T-helper 1 cell (primary cell): ENCODE measurements around the gene CETN2.
"Not testable (repeated sequence)": the region's sequence is repeated elsewhere in the genome, so short reads cannot be mapped to it uniquely, and the experiment has no call there.

ENCODE experiments used
- DNase-seq, 5 donors: peaks; one replicate each; pipeline ENCODE4 v3.0.0-alpha.2; 2012 to 2020

The CETN2 gene

DNA sequence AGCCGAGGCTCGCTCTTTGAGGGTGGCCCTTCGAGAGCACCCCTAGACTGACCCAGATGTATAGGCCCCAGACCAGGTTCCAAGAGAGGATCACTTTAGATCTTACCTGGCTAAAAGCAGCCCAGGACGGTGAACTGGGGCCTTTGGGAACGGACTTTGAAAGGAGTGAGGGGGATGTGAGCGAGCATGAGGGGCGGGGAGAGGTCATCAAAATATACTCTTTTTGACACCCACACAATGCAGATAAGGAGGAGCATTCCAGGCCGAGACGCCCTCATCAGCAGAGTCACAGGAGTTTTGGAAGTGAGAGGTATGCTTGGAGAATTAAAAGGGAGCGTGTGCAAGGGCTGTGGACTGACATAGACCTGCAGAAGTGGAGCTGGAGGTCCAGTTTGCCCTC is 834 bp upstream of the CETN2 start:
- DNase-seq = no peak

GRCh38 chrX:152824841-152825374 is 5.6 kb downstream of the CETN2 start:
- DNase-seq = no peak

DNA sequence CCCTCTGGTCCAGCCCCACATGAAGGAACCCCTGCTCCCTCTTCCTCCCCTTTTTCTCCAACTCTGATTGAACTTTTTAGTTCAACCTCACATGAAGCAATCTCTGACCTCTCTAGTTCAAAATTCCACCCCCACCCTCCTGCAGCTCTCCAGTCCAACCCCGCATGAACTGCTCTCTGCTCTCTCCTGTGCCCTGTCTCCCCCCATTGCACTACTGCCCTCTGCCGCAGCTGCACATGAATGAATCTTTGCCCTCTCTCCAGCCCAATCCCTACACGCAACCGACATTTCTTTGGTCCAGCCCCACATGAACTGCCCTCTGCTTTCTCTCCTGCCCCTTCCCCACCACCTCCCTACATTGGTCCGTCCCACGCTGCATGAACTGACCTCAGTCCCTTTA is 6.9 kb downstream of the CETN2 start:
- DNase-seq = no peak

DNA sequence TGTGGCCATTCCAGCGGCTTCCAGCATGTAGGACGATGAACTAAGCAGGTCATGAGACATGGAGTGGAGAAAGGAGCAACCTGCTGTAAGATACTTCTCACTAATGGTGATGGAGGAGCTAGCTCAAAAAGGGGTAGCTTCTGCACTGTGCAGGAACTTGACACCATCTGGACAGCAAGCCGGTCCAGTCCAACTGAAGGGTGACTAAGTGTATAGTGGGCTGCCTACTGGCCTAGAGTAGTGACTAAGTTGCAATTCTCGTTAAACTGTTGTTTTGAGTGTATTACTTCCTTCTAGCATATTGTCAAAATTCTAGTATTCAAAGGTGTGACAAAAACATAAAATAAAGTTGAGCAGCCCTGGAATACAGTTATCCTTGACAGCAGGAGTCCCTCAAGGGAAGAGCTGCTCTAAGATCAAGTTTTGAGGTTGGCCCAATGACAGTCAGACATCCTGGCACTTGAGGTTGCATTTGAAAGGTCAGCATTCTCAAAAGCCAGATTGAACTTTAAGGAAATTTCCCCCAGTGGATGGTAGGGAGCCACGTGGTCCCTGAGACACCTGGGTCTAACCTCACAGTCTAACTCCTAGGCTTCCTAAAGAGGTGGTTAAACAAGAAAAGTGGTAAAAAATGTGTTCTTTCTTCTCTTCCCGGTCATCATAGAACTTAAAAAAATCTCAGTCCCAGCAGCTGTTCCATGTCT is 8.0 kb downstream of the CETN2 start:
- DNase-seq = no peak

- DNase-seq = no peak
These were observed 9.3 kb downstream of the CETN2 start for GRCh38 chrX:152821145-152821765.

GRCh38 chrX:152819732-152820131 is 10.8 kb downstream of the CETN2 start:
- DNase-seq = no peak

- DNase-seq = no peak
These were observed 11.3 kb downstream of the CETN2 start for GRCh38 chrX:152819266-152819665.

GRCh38 chrX:152818356-152818755 is 12.2 kb downstream of the CETN2 start:
- DNase-seq = no peak

- no peak for DNase-seq
These were observed 13.3 kb downstream of the CETN2 start for GRCh38 chrX:152817078-152817764.

DNA sequence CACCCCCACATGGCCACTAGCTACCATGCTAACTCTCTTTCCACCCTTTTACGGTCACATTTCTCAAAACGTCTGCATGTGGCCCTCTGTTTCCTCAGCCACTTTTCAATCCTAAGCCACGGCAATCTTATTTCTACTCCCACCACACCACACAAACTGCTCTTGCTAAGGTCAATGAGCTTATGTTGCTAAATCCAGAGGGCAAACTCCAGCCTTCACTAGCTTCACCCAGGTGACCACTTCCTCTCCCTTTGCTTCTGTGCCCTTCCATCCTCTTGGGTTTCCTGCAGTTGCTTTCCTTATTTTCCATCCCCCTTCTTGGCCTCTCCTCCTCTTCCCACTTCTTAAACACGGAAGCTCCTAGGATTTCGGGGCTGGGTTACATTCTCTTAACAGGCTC is 16.5 kb downstream of the CETN2 start:
- no peak for DNase-seq

- no peak for DNase-seq
These were observed 17.4 kb downstream of the CETN2 start for GRCh38 chrX:152813206-152813605.

DNA sequence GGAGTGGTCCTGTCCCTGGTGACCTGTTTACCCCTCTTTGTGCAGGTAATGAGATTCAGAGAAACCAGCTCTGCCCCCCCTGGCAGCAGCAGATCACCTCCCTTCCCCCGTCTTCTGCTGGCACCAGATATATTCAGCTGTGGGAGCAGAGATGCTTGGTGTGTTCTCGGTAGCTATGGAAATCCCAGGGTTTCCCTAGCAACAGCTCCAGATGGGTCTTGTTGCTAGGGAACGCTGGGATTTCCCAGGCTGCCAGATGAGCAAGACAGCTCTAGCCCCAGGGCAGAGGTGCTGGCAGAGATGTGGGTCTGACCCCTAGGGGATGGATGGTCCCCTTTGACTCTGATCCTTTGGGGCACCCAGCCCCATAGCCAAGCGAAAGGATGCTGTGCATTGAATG is 20.2 kb downstream of the CETN2 start:
- no peak for DNase-seq

- no peak for DNase-seq
These were observed 24.5 kb downstream of the CETN2 start for GRCh38 chrX:152806035-152806434.

DNA sequence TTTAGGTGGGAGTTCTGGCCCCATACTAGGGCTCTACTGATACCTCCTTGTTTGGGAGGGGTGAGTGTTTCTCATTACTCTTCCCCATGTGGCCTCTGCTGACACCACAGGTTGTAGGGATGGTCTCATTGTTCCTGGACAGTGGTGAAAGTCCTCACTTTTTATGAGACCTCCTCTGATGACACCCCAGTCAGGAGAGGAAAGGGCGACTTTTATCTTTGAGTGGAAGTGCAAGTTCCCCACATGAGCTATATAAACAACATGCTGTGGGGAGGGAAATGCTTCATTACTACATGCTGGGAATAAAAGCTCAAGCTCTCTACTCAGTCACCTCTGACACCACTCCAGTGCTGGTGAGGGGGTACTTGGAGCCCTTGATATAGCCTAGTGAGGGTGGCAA is 31.6 kb downstream of the CETN2 start:
- no peak for DNase-seq

GRCh38 chrX:152787062-152787461 is 43.5 kb downstream of the CETN2 start:
- DNase-seq = not testable (repeated sequence)
